HepG2 (cell line): ENCODE results near the gene PTMA. TPM values are rescaled to one million over a fixed set of nuclear protein-coding genes. Genes with fewer than 3 reads are reported as not detected.

ENCODE experiments used
- BHLHE40 ChIP-seq: IDR thresholded peaks from 2 replicates; pipeline ENCODE4 v1.6.1; 2011; ENCODE audit warnings: low read length, improper control_type of control experiment
- CBFB ChIP-seq: sonication (generic); formaldehyde crosslinking; IDR thresholded peaks from 2 replicates; pipeline ENCODE4 v1.4.0; 2020; ENCODE audit warnings: missing genetic modification reagents
- CCAR2 ChIP-seq: fragments of 200-400 bp; formaldehyde crosslinking; optimal IDR thresholded peaks from 2 replicates; pipeline ENCODE3; 2018; ENCODE audit warnings: low read depth, mild to moderate bottlenecking, low read length, moderate library complexity
- CCDC6 ChIP-seq: sonication (generic); formaldehyde crosslinking; IDR thresholded peaks from 2 replicates; pipeline ENCODE4 v1.8.1; 2022; ENCODE audit warnings: mild to moderate bottlenecking, missing genetic modification reagents, moderate library complexity
- ETV5 ChIP-seq: IDR thresholded peaks from 2 replicates; pipeline ENCODE4 v1.6.1; 2018; ENCODE audit warnings: missing biosample characterization, missing genetic modification reagents, inconsistent platforms, borderline replicate concordance
- FOXO4 ChIP-seq: sonication (generic); formaldehyde crosslinking; conservative IDR thresholded peaks from 2 replicates; pipeline ENCODE4 v1.8.1; 2023; ENCODE audit warnings: missing genetic modification reagents
- GABPA ChIP-seq, 2 experiments: IDR thresholded peaks; 2 replicates each; pipeline ENCODE4 v1.6.1; 2011 to 2016; ENCODE audit warnings: low read depth in 2 of 2, low read length in 1 of 2, missing biosample characterization in 1 of 2, missing genetic modification characterization in 1 of 2
- GATA4 ChIP-seq: sonication (generic); IDR thresholded peaks from 2 replicates; pipeline ENCODE4 v1.6.1; 2016; ENCODE audit warnings: antibody characterized with exemption, low read depth, borderline replicate concordance
- GMEB1 ChIP-seq: sonication (generic); formaldehyde crosslinking; IDR thresholded peaks from 2 replicates; pipeline ENCODE4 v1.5.1; 2020; ENCODE audit warnings: missing genetic modification reagents, mild to moderate bottlenecking, borderline replicate concordance
- NAIF1 ChIP-seq: sonication (generic); formaldehyde crosslinking; IDR thresholded peaks from 2 replicates; pipeline ENCODE4 v1.5.0; 2020; ENCODE audit warnings: mild to moderate bottlenecking, missing genetic modification reagents, borderline replicate concordance
- NKX3-1 ChIP-seq: sonication (generic); formaldehyde crosslinking; IDR thresholded peaks from 2 replicates; pipeline ENCODE4 v1.5.0; 2020; ENCODE audit warnings: missing genetic modification reagents
- NR3C1 ChIP-seq: sonication (generic); formaldehyde crosslinking; IDR thresholded peaks from 2 replicates; pipeline ENCODE4 v1.4.0; 2020; ENCODE audit warnings: missing genetic modification reagents
- RARA ChIP-seq: IDR thresholded peaks from 2 replicates; pipeline ENCODE4 v1.6.1; 2016; ENCODE audit warnings: missing genetic modification reagents, missing compliant biosample characterization
- TAF15 ChIP-seq: fragments of 200-400 bp; formaldehyde crosslinking; IDR thresholded peaks from one replicate; pipeline ENCODE4 v1.6.1; 2018; ENCODE audit warnings: mild to moderate bottlenecking, low read depth, low read length; ENCODE audit not compliant: poor library complexity, severe bottlenecking
- TARDBP ChIP-seq: sonication (generic); formaldehyde crosslinking; IDR thresholded peaks from 2 replicates; pipeline ENCODE4 v1.8.0; 2022; ENCODE audit warnings: mild to moderate bottlenecking, missing genetic modification reagents
- TOPORS ChIP-seq: sonication (generic); formaldehyde crosslinking; IDR thresholded peaks from 2 replicates; pipeline ENCODE4 v1.8.0; 2023; ENCODE audit warnings: mild to moderate bottlenecking, missing genetic modification reagents
- ZBTB7A ChIP-seq: sonication (generic); formaldehyde crosslinking; IDR thresholded peaks from 2 replicates; pipeline ENCODE4 v1.8.0; 2022; ENCODE audit warnings: mild to moderate bottlenecking, missing genetic modification reagents
- ZBTB7B ChIP-seq: sonication (generic); formaldehyde crosslinking; IDR thresholded peaks from 2 replicates; pipeline ENCODE4 v1.4.0; 2020; ENCODE audit warnings: missing genetic modification reagents
- ZMYM2 ChIP-seq: sonication (generic); formaldehyde crosslinking; IDR thresholded peaks from 2 replicates; pipeline ENCODE4 v1.8.0; 2022; ENCODE audit warnings: mild to moderate bottlenecking, missing genetic modification reagents
- ZNF263 ChIP-seq: sonication (generic); formaldehyde crosslinking; IDR thresholded peaks from 2 replicates; pipeline ENCODE4 v1.4.0; 2020; ENCODE audit warnings: missing genetic modification reagents
- ZNF282 ChIP-seq: fragments of 450-650 bp; IDR thresholded peaks from 2 replicates; pipeline ENCODE4 v1.6.1; 2018; ENCODE audit not compliant: partially characterized antibody
- ZNF296 ChIP-seq: sonication (generic); formaldehyde crosslinking; conservative IDR thresholded peaks from 2 replicates; pipeline ENCODE4 v1.5.0; 2020; ENCODE audit warnings: mild to moderate bottlenecking, missing genetic modification reagents
- ZNF615 ChIP-seq: sonication (generic); formaldehyde crosslinking; IDR thresholded peaks from 2 replicates; pipeline ENCODE4 v1.5.0; 2020; ENCODE audit warnings: mild to moderate bottlenecking, missing genetic modification reagents, borderline replicate concordance
- ZNF772 ChIP-seq: sonication (generic); formaldehyde crosslinking; IDR thresholded peaks from 2 replicates; pipeline ENCODE4 v1.5.0; 2020; ENCODE audit warnings: mild to moderate bottlenecking, missing genetic modification reagents
- polyA plus RNA-seq, 8 experiments: library from polyadenylated mRNA; depleted of rRNA in 3 of 8; stranded (reverse) in 7 of 8; unstranded in 1 of 8; fragments of >200 nt; fragmentation: Illumina TruSeq in 4 of 8; extraction: Trizol in 4 of 8; gene quantifications; 2 replicates each; pipeline versions ENCODE4 v1.2.1 to v1.2.3, GENCODE V29; 2011 to 2016; ENCODE audit warnings: low read depth in 4 of 8, missing spikeins in 1 of 8, mixed read lengths in 1 of 8; ENCODE audit not compliant: insufficient read depth in 1 of 8
- total RNA-seq, 5 experiments: library from RNA; depleted of rRNA; stranded (reverse); fragments of >200 nt; fragmentation: Illumina TruSeq; extraction: Trizol; gene quantifications; 2 replicates each; pipeline ENCODE4 v1.2.3, GENCODE V29; 2016; ENCODE audit warnings: low read depth in 1 of 5

PTMA gene
- total and polyA plus RNA-seq, 2 of the 13 experiments (the other 11 are each of a cell fraction or from before 2014, with no cell fraction given), result 190 to 1,086 TPM

DNA sequence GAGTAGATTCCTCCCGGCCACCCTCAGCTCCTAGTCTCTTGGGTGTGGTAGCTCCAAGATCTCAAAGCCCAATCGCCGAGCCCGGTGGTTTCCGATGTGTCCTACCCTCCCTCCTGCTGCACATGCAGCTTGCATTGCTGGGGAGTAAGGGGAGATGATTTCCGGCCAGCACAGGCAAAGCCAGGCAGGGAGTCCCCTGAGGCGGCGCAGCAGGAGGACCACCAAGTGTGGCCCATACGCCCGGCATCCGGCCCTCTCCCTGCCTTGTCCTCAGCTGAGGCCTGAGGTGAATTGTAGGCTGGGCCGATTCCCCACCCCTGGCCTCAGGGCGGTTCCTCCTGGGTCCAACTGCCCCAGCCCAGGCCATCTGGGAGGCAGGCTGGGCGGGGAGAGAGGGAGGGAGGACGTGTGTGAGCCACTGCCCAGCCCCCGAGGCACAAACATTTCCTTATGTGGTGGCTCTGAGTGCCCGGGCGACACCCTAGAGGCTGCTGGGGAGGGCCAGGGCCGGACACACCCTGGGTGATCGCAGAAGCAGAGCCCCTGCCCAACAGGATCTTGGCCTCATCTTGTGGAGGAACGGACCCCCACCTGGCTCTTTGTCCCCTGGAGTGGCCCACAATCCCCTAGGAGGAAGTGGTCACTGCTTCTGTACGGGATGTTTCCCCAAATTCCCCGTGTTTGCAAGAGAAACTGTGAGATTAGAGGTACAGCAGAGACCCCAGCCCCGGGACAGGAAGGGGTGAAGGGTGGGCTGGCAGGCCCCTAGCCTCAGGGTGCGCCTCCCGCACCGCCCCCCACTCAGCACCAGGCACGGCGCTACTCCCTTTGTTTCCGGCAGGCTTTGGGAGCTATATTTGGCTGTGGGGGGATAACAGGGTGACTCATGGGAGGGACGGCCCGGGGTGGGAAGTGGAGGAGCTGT lies 41.9 kb upstream of the PTMA start (continued):
- TF ChIP-seq CCAR2 (no peak), CBFB (CRISPR knock-in tag) (peak; percentile 69; the same call in 1 of the 2 replicates), ZNF772 (CRISPR knock-in tag) (no peak; the same call in 1 of the 2 replicates), RARA (CRISPR knock-in tag) (0 out of 2 replicates have a peak, but pooled peaks have one; percentile 6), GABPA (IDR thresholded peaks at IDR 0.05; ENCODE audit: low read depth, low read length) (no peak), GABPA (CRISPR knock-in tag; IDR thresholded peaks at IDR 0.05; ENCODE audit: low read depth) (no peak), ZNF296 (CRISPR knock-in tag) (no peak), GMEB1 (no peak), FOXO4 (no peak), NR3C1 (CRISPR knock-in tag) (no peak), TARDBP (CRISPR knock-in tag) (peak; percentile 77; the same call in 1 of the 2 replicates), NAIF1 (CRISPR knock-in tag) (peak; percentile 54; the same call in 1 of the 2 replicates), TOPORS (CRISPR knock-in tag) (no peak), ZNF263 (no peak), ZBTB7B (no peak), ZNF282 (no peak), ZNF615 (CRISPR knock-in tag) (no peak), ETV5 (peak; percentile 41), TAF15 (no peak), BHLHE40 (no peak), CCDC6 (peak; percentile 53), ZBTB7A (CRISPR knock-in tag) (peak; percentile 25), NKX3-1 (CRISPR knock-in tag) (no peak), ZMYM2 (CRISPR knock-in tag) (0 out of 2 replicates have a peak, but pooled peaks have one; percentile 12), GATA4 (no peak)
